KOPT-K1 (cell line): ENCODE data around the gene TAGLN3.

Experiments used
- H3K27ac ChIP-seq: fragments of 200-600 bp; sonication (generic); 2 replicates; pipeline ENCODE4 v1.5.1; 2016; ENCODE audit warnings: antibody characterized with exemption, mild to moderate bottlenecking, low read depth, low read length; ENCODE audit not compliant: poor library complexity, severe bottlenecking
- H3K36me3 ChIP-seq: fragments of 200-600 bp; sonication (generic); 2 replicates; pipeline ENCODE4 v1.5.1; 2017; ENCODE audit warnings: antibody characterized with exemption, mild to moderate bottlenecking, low read length, moderate library complexity; ENCODE audit not compliant: insufficient read depth
- H3K9me3 ChIP-seq: fragments of 200-600 bp; sonication (generic); 2 replicates; pipeline ENCODE4 v1.5.1; 2017; ENCODE audit warnings: antibody characterized with exemption, low read length, mild to moderate bottlenecking; ENCODE audit not compliant: insufficient read depth, poor library complexity, severe bottlenecking

The TAGLN3 gene

GRCh38 chr3:112043621-112044201 is 45.0 kb downstream of the TAGLN3 start:
- Histone ChIP-seq H3K9me3 (no peaks in the 10 kb centered on the region), H3K36me3 (no peaks in the 10 kb centered on the region), H3K27ac (peak overlapping the region; percentile 8)

DNA sequence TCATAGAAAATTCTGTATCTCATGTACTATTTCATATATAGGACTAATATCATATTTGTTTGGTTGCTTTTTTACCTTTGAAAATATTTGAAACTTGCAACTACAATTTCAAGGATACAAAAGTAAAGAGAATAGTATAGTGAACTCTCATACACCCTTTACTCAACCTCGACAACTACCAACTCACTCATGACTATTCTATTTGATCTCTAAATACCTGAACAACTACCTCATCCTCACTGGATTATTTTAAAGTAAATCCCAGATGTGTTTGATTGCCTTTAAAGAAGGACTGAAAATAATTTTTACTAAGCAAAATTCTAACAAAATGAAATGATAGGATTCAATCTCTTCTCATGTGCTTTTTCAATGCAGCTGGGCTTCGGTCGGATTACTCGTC is 47.9 kb downstream of the TAGLN3 start:
- H3K27ac ChIP-seq, result no peak overlapping the region

GRCh38 chr3:112047264-112047663 is 48.5 kb downstream of the TAGLN3 start:
- Histone ChIP-seq H3K36me3 (no peaks in the 10 kb centered on the region), H3K9me3 (no peaks in the 10 kb centered on the region), H3K27ac (no peak overlapping the region)

More for the DNA sequence above, 47.9 kb downstream of the TAGLN3 start:
- no peaks in the 10 kb centered on the region for H3K36me3 ChIP-seq
- H3K9me3 ChIP-seq, result no peaks in the 10 kb centered on the region

GRCh38 chr3:112048911-112049310 is 50.2 kb downstream of the TAGLN3 start:
- H3K27ac ChIP-seq, result no peak overlapping the region
- no peaks in the 10 kb centered on the region for H3K9me3 ChIP-seq
- no peaks in the 10 kb centered on the region for H3K36me3 ChIP-seq

DNA sequence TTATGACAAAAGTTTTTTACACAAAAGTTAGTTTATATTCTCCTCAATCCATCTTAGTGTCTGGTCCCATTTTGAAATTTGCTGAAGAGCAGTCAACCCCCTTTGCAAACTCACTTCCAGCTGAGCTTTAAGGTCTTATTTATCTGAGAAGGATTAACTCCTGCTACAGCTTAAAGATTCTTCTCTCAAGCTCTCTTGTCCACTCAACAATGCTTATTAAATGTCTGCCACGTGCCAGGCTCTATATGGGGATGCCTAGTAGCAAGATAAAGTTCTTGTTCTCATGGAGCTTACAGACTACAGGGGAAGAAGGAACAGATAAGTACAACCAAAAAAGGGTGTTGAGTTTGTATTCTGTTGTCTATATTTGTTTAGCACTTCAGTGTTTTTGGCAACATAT is 54.5 kb downstream of the TAGLN3 start:
- Histone ChIP-seq H3K27ac (no peak overlapping the region), H3K36me3 (no peaks in the 10 kb centered on the region), H3K9me3 (no peaks in the 10 kb centered on the region)

- Histone ChIP-seq H3K36me3 (no peaks in the 10 kb centered on the region), H3K9me3 (peaks cover 9% of the 10 kb centered on the region), H3K27ac (no peak overlapping the region)
Observed at GRCh38 chr3:112056451-112056929, 57.8 kb downstream of the TAGLN3 start.

- Histone ChIP-seq H3K9me3 (peaks cover 9% of the 10 kb centered on the region), H3K27ac (no peak overlapping the region), H3K36me3 (no peaks in the 10 kb centered on the region)
Observed at GRCh38 chr3:112059497-112059896, 60.8 kb downstream of the TAGLN3 start.

- Histone ChIP-seq H3K27ac (no peak overlapping the region), H3K9me3 (peaks cover 9% of the 10 kb centered on the region), H3K36me3 (no peaks in the 10 kb centered on the region)
Observed at GRCh38 chr3:112061152-112061551, 62.4 kb downstream of the TAGLN3 start.
